Omental fat pad (tissue), 4 donors: ENCODE data around the gene PITPNC1. TPM values are rescaled to one million over a fixed set of nuclear protein-coding genes. Genes with fewer than 3 reads are reported as not detected.

Source experiments
- ATAC-seq: fragments of 150-250 bp; one replicate; pipeline ENCODE4 v1.9.1; 2016; ENCODE audit warnings: mild to moderate bottlenecking, moderate library complexity; ENCODE audit not compliant: low FRiP score
- DNase-seq: peaks from one replicate; pipeline ENCODE4 v3.0.0-alpha.2; 2019; ENCODE audit warnings: low spot score
- total RNA-seq, 4 donors: library from RNA; depleted of rRNA; stranded (reverse); fragments of >200 nt; gene quantifications; one replicate each; pipeline ENCODE4 v1.1.0, GENCODE V29; 2016
- TF ChIP-seq, protein P1 (sequence below), 3 donors: fragments of 450-650 bp; IDR thresholded peaks; one replicate each; pipeline ENCODE4 v1.5.1; 2016 to 2017; ENCODE audit warnings: antibody characterized with exemption in 3 of 3, mild to moderate bottlenecking in 3 of 3, moderate library complexity in 2 of 3

Gene PITPNC1
- total RNA-seq, 4 donors from 2014 or later: 22.6 to 53.4 (median 35.0) TPM

DNA sequence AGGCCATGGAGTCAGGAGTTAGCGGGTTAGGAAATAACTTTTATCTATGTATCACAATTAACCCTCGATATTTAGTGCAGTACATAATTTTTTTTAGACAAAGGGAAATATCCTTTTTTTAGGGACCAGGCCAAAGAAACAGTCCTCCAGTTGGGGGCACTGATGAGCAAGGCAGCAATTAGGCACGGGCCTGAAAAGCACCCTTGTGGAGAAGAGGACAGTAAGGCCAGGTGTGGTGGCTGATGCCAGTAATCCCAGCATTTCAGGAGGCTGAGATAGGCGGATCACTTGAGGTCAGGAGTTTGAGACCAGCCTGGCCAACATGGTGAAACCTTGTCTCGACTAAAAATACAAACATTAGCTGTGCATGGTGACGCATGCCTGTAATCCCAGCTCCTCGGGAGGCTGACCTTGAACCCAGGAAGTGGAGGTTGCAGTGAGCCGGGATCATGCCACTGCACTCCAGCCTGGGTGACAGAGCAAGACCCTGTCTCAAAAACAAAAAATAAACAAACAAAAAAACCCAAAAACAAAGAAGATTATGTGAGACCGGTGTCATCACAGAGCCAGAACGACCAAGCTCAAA, 182.4 kb downstream of the PITPNC1 start:
- ATAC-seq (no peak), DNase-seq (no peak)
- TF ChIP-seq, protein P1, sequence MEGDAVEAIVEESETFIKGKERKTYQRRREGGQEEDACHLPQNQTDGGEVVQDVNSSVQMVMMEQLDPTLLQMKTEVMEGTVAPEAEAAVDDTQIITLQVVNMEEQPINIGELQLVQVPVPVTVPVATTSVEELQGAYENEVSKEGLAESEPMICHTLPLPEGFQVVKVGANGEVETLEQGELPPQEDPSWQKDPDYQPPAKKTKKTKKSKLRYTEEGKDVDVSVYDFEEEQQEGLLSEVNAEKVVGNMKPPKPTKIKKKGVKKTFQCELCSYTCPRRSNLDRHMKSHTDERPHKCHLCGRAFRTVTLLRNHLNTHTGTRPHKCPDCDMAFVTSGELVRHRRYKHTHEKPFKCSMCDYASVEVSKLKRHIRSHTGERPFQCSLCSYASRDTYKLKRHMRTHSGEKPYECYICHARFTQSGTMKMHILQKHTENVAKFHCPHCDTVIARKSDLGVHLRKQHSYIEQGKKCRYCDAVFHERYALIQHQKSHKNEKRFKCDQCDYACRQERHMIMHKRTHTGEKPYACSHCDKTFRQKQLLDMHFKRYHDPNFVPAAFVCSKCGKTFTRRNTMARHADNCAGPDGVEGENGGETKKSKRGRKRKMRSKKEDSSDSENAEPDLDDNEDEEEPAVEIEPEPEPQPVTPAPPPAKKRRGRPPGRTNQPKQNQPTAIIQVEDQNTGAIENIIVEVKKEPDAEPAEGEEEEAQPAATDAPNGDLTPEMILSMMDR (IDR thresholded peaks at IDR 0.05): no peak

- TF ChIP-seq, protein P1 (IDR thresholded peaks at IDR 0.05): no peak
- ATAC-seq (no peak), DNase-seq (no peak)
These were observed 184.9 kb downstream of the PITPNC1 start for GRCh38 chr17:67562005-67562404.

GRCh38 chr17:67563692-67564228, 186.7 kb downstream of the PITPNC1 start:
- TF ChIP-seq, protein P1 (IDR thresholded peaks at IDR 0.05): no peak
- ATAC-seq (no peak), DNase-seq (no peak)

DNA sequence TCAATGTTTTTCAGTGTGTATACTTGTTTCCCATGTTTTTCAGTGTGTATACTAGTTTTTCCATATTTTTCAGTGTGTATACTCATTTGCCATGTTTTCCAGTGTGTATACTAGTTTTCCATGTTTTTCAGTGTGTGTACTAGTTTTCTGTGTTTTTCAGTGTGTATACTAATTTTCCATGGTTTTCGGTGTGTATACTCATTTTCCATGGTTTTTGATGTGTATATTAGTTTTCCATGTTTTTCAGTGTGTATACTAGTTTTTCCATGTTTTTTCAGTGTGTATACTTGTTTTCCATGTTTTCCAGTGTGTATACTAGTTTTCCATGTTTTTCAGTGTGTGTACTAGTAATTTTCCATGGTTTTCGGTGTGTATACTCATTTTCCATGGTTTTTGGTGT, 188.0 kb downstream of the PITPNC1 start:
- DNase-seq (no peak), ATAC-seq (no peak)
- TF ChIP-seq, protein P1 (IDR thresholded peaks at IDR 0.05): no peak

GRCh38 chr17:67566656-67567055, 189.6 kb downstream of the PITPNC1 start:
- ATAC-seq (no peak), DNase-seq (no peak)
- TF ChIP-seq, protein P1 (IDR thresholded peaks at IDR 0.05): no peak

DNA sequence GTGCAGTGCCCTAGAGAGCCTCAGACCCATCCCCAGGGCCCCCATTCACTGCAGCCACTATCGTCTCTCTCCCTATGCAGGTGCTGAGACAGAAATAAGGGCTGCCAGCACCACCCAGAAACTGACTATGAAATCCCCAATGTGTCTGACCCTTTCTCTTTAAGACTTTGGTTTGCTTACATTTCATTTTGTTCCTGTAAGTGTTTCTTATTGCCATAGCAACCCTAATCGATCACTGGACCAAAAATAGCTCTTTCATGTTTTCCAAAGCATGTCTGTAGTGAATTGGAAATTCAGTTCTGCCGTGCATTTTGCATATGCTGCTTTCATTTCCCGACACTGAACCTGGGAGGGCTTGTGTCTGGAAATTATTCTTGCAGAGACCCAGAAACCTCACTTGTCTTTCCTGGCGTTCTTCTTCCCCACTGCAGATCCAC, 192.0 kb downstream of the PITPNC1 start:
- TF ChIP-seq, protein P1 (IDR thresholded peaks at IDR 0.05): no peak
- ATAC-seq: no peak
- no peak for DNase-seq

DNA sequence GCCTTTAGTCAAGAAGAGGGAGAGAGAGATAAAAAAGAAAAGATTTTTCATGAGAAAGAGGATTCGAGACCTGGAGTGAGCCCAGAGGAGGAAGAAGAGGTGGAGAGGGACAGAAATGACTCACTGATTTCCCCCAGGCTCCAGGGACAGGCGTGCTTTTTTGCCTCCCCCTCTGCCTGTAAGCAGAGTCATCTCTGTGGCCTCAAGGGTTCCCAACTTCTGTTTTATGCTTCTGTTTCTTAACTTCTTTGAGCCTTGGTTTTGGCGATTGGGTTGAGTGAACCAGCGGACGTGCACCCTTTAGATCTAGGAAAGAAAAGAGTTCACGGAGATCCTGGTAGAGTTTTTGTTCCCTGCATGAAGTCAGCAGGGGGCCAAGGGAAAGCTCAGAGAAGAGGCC, 192.8 kb downstream of the PITPNC1 start:
- TF ChIP-seq, protein P1 (IDR thresholded peaks at IDR 0.05): no peak
- ATAC-seq (no peak), DNase-seq (no peak)
